ENCODE measurements around the gene PPP2R5B. TPM values are rescaled to one million over a fixed set of nuclear protein-coding genes. Genes with fewer than 3 reads are reported as not detected.
A peak's percentile ranks its signal among the peaks of the same experiment; 100 is the strongest.

The PPP2R5B gene
- total and polyA plus RNA-seq, 9 of the 15 experiments (the other 6 are each of a cell fraction or from before 2014, with no cell fraction given), result 0.10 to 7.8 (median 3.3) TPM

GRCh38 chr11:64971421-64972233 lies 47.1 kb downstream of the PPP2R5B start, which contains the start of gene MAJIN (continued):
- no peak for TF ChIP-seq PREB (CRISPR knock-in tag; IDR thresholded peaks at IDR 0.05)
- no peak for TF ChIP-seq ZNF143 (CRISPR knock-in tag; IDR thresholded peaks at IDR 0.05)
- no peak for TF ChIP-seq PYGO2 (tag; IDR thresholded peaks at IDR 0.05)
- TF ChIP-seq FOS (IDR thresholded peaks at IDR 0.05; ENCODE audit: extremely low read depth, insufficient read length), result no peak
- TF ChIP-seq PHF21A (IDR thresholded peaks at IDR 0.05; ENCODE audit: borderline replicate concordance, low read depth), result no peak
- TF ChIP-seq KAT7 (CRISPR knock-in tag; IDR thresholded peaks at IDR 0.05; ENCODE audit: borderline replicate concordance), result no peak
- no peak for TF ChIP-seq PTTG1 (tag; IDR thresholded peaks at IDR 0.05; ENCODE audit: low read depth)
- no peak for TF ChIP-seq MCM3 (IDR thresholded peaks at IDR 0.05)
- TF ChIP-seq KLF16 (IDR thresholded peaks at IDR 0.05), result no peak
- no peak for TF ChIP-seq ZBED1 (IDR thresholded peaks at IDR 0.05)
- TF ChIP-seq MEIS2 (IDR thresholded peaks at IDR 0.05; ENCODE audit: partially characterized antibody), result peak; percentile 78
- TF ChIP-seq EP400 (IDR thresholded peaks at IDR 0.05), result no peak
- no peak for TF ChIP-seq ZBTB34 (CRISPR knock-in tag; IDR thresholded peaks at IDR 0.05)
- no peak for TF ChIP-seq ZNF277 (CRISPR knock-in tag; IDR thresholded peaks at IDR 0.05; ENCODE audit: borderline replicate concordance)
- TF ChIP-seq CHD1 (IDR thresholded peaks at IDR 0.05; ENCODE audit: low read length), result no peak
- TF ChIP-seq ZBTB9 (CRISPR knock-in tag; IDR thresholded peaks at IDR 0.05), result no peak
- TF ChIP-seq ZNF354B (CRISPR knock-in tag; IDR thresholded peaks at IDR 0.05), result no peak
- no peak for TF ChIP-seq NEUROD1 (IDR thresholded peaks at IDR 0.05; ENCODE audit: borderline replicate concordance, low read depth, low read length, partially characterized antibody)
- no peak for TF ChIP-seq PCBP2 (IDR thresholded peaks at IDR 0.05; ENCODE audit: low read depth, low read length, poor library complexity, severe bottlenecking)
- TF ChIP-seq ETS2 (tag; IDR thresholded peaks at IDR 0.05; ENCODE audit: borderline replicate concordance, poor library complexity, severe bottlenecking), result no peak
- 0 out of 2 replicates have a peak, but pooled peaks have one; percentile 53 for TF ChIP-seq SMAD4 (CRISPR knock-in tag; conservative IDR thresholded peaks at IDR 0.05)
